ENCODE data around the gene RFX3.

RFX3 gene

GRCh38 chr9:3361116-3361515 lies 164.7 kb downstream of the RFX3 start:
- DNase-seq, result no peak
- Histone ChIP-seq H3K36me3 (no peaks in the 10 kb centered on the region), H3K4me1 (no peaks in the 10 kb centered on the region), H3K9me3 (no peaks in the 10 kb centered on the region), H3K4me3 (ENCODE audit: low read depth, low read length) (no peak overlapping the region), H3K27me3 (no peaks in the 10 kb centered on the region)
- no peak for TF ChIP-seq CTCF (IDR thresholded peaks at IDR 0.05; ENCODE audit: low read depth, low read length)

GRCh38 chr9:3360245-3360644 lies 165.6 kb downstream of the RFX3 start:
- Histone ChIP-seq H3K4me3 (ENCODE audit: low read depth, low read length) (no peak overlapping the region), H3K27me3 (no peaks in the 10 kb centered on the region), H3K36me3 (no peaks in the 10 kb centered on the region), H3K4me1 (no peaks in the 10 kb centered on the region), H3K9me3 (no peaks in the 10 kb centered on the region)
- DNase-seq, result no peak
- TF ChIP-seq CTCF (IDR thresholded peaks at IDR 0.05; ENCODE audit: low read depth, low read length), result no peak

GRCh38 chr9:3359778-3360177 lies 166.0 kb downstream of the RFX3 start:
- no peaks in the 10 kb centered on the region for H3K36me3 ChIP-seq
- no peak for DNase-seq

GRCh38 chr9:3359048-3359692 lies 166.6 kb downstream of the RFX3 start:
- Histone ChIP-seq H3K36me3 (no peaks in the 10 kb centered on the region), H3K4me1 (no peaks in the 10 kb centered on the region), H3K4me3 (ENCODE audit: low read depth, low read length) (no peak overlapping the region), H3K27me3 (no peaks in the 10 kb centered on the region), H3K9me3 (no peaks in the 10 kb centered on the region)
- no peak for DNase-seq
- TF ChIP-seq CTCF (IDR thresholded peaks at IDR 0.05; ENCODE audit: low read depth, low read length), result no peak

More at GRCh38 chr9:3359778-3360177, 166.0 kb downstream of the RFX3 start:
- Histone ChIP-seq H3K27me3 (no peaks in the 10 kb centered on the region), H3K4me1 (no peaks in the 10 kb centered on the region), H3K9me3 (no peaks in the 10 kb centered on the region), H3K4me3 (ENCODE audit: low read depth, low read length) (no peak overlapping the region)
- no peak for TF ChIP-seq CTCF (IDR thresholded peaks at IDR 0.05; ENCODE audit: low read depth, low read length)

GRCh38 chr9:3348169-3348568 lies 177.6 kb downstream of the RFX3 start:
- Histone ChIP-seq H3K4me1 (no peaks in the 10 kb centered on the region; the same call in 1 of the 2 replicates), H3K9me3 (no peaks in the 10 kb centered on the region), H3K4me3 (ENCODE audit: low read depth, low read length) (no peak overlapping the region), H3K36me3 (no peaks in the 10 kb centered on the region; the same call in 1 of the 2 replicates), H3K27me3 (no peaks in the 10 kb centered on the region)
- TF ChIP-seq CTCF (IDR thresholded peaks at IDR 0.05; ENCODE audit: low read depth, low read length), result no peak
- DNase-seq, result no peak

- DNase-seq, result no peak
- peaks cover 6% of the 10 kb centered on the region for H3K4me1 ChIP-seq
- no peaks in the 10 kb centered on the region; the same call in 1 of the 2 replicates for H3K36me3 ChIP-seq
These were observed 179.3 kb downstream of the RFX3 start for GRCh38 chr9:3346549-3346948.

More at GRCh38 chr9:3346549-3346948, 179.3 kb downstream of the RFX3 start:
- H3K9me3 ChIP-seq, result no peaks in the 10 kb centered on the region
- no peaks in the 10 kb centered on the region for H3K27me3 ChIP-seq
- no peak overlapping the region for H3K4me3 ChIP-seq (ENCODE audit: low read depth, low read length)
- no peak for TF ChIP-seq CTCF (IDR thresholded peaks at IDR 0.05; ENCODE audit: low read depth, low read length)

All from BE2C (cell line).